Measurements from ENCODE around the gene NARS2.

GRCh38 chr11:78606667-78607066 is 32.0 kb upstream of the NARS2 start:
- TF ChIP-seq CTCF (IDR thresholded peaks at IDR 0.05; ENCODE audit: insufficient read depth, low read length, poor library complexity, severe bottlenecking) (no peak), EZH2phosphoT487 (conservative IDR thresholded peaks at IDR 0.05; ENCODE audit: low read length) (no peak)

Measured in SU-DHL-6 (cell line).